Esophagus muscularis mucosa (tissue), 4 donors: ENCODE measurements around the gene MALSU1. TPM values are rescaled to one million over a fixed set of nuclear protein-coding genes. Genes with fewer than 3 reads are reported as not detected.

Source experiments
- DNase-seq: peaks from one replicate; pipeline ENCODE4 v3.0.0-alpha.2; 2017; ENCODE audit errors: extremely low spot score
- H3K27ac ChIP-seq, 4 donors: fragments of 200-600 bp; sonication (generic); replicated peaks in 1 of 4; 1 replicate in 3 of 4; 2 replicates in 1 of 4; pipeline ENCODE4 v1.5.1; 2016 to 2019; ENCODE audit warnings: mild to moderate bottlenecking in 1 of 4
- H3K27me3 ChIP-seq, 4 donors: fragments of 200-600 bp; sonication (generic); one replicate each; pipeline versions ENCODE4 v1.5.1 to v1.6.0; 2016 to 2019
- H3K36me3 ChIP-seq, 4 donors: fragments of 200-600 bp; sonication (generic); one replicate each; pipeline ENCODE4 v1.5.1; 2016 to 2019
- H3K4me1 ChIP-seq, 4 donors: fragments of 200-600 bp; sonication (generic); one replicate each; pipeline ENCODE4 v1.5.1; 2016 to 2019
- H3K4me3 ChIP-seq, 4 donors: fragments of 200-600 bp; sonication (generic); 1 replicate in 2 of 4; 2 replicates in 2 of 4; pipeline ENCODE4 v1.5.1; 2016 to 2019; ENCODE audit warnings: mild to moderate bottlenecking in 4 of 4, moderate library complexity in 1 of 4
- H3K9me3 ChIP-seq, 4 donors: fragments of 200-600 bp; sonication (generic); 1 replicate in 3 of 4; 2 replicates in 1 of 4; pipeline ENCODE4 v1.5.1; 2016 to 2019
- CTCF ChIP-seq, 3 experiments: fragments of 200-600 bp in 2 of 3; fragments of 450-650 bp in 1 of 3; sonication (generic) in 2 of 3; IDR thresholded peaks; one replicate each; pipeline ENCODE4 v1.5.1; 2017 to 2019; ENCODE audit warnings: antibody characterized with exemption in 3 of 3, mild to moderate bottlenecking in 2 of 3, moderate library complexity in 1 of 3
- EP300 ChIP-seq: sonication (generic); formaldehyde crosslinking; IDR thresholded peaks from one replicate; pipeline ENCODE4 v1.6.1; 2017; ENCODE audit warnings: antibody characterized with exemption
- POLR2A ChIP-seq: fragments of 450-650 bp; IDR thresholded peaks from one replicate; pipeline ENCODE4 v1.6.1; 2017; ENCODE audit warnings: antibody characterized with exemption, moderate library complexity, mild to moderate bottlenecking, low read depth
- POLR2AphosphoS5 ChIP-seq, 2 donors: sonication (generic); formaldehyde crosslinking; IDR thresholded peaks; one replicate each; pipeline ENCODE4 v1.6.1; 2017; ENCODE audit warnings: antibody characterized with exemption in 2 of 2
- WGBS: methylation state at CpG from one replicate; pipeline ENCODE4 v1.1.5; 2018; 5-methylcytosine and 5-hydroxymethylcytosine counted together
- intact Hi-C: fragments of 100-400 bp; cut with DNase I; formaldehyde crosslinking; loops from one replicate; pipeline ENCODE4 v1.15.1; 2023
- total RNA-seq, 4 donors: library from RNA; depleted of rRNA; stranded (reverse); fragments of >200 nt; gene quantifications; one replicate each; pipeline versions ENCODE4 v1.1.0 to v1.2.1, GENCODE V29; 2016

The MALSU1 gene
- total RNA-seq, 4 donors from 2014 or later = 39.0 to 74.2 (median 63.3) TPM

- no peak for DNase-seq
- TF ChIP-seq CTCF (IDR thresholded peaks at IDR 0.05) (no peak), POLR2A (no peak), EP300 (no peak), POLR2AphosphoS5 (IDR thresholded peaks at IDR 0.05) (no peak)
- Histone ChIP-seq H3K4me1 (no peaks in the 10 kb centered on the region), H3K27ac (no peak overlapping the region), H3K4me3 (no peak overlapping the region), H3K9me3 (no peaks in the 10 kb centered on the region), H3K27me3 (no peaks in the 10 kb centered on the region), H3K36me3 (no peaks in the 10 kb centered on the region)
- 85% methylated on average over 6 of the region's 6 CpGs for WGBS
- intact Hi-C loops = no loop called here
Observed at GRCh38 chr7:23345601-23346000, 46.5 kb downstream of the MALSU1 start.

GRCh38 chr7:23346316-23346715, 47.2 kb downstream of the MALSU1 start:
- Histone ChIP-seq H3K27me3 (no peaks in the 10 kb centered on the region), H3K27ac (no peak overlapping the region), H3K36me3 (no peaks in the 10 kb centered on the region), H3K4me3 (peak overlapping the region in 1 of 4 donors; percentile 22), H3K9me3 (no peaks in the 10 kb centered on the region), H3K4me1 (no peaks in the 10 kb centered on the region)
- no peak for TF ChIP-seq POLR2A
- TF ChIP-seq POLR2AphosphoS5 (IDR thresholded peaks at IDR 0.05) = no peak
- TF ChIP-seq EP300 = no peak
- no peak for TF ChIP-seq CTCF (IDR thresholded peaks at IDR 0.05)
- 70% methylated on average over 8 of the region's 8 CpGs for WGBS
- intact Hi-C loops = no loop called here
- no peak for DNase-seq

GRCh38 chr7:23347033-23347681, 48.0 kb downstream of the MALSU1 start:
- Histone ChIP-seq H3K4me1 (no peaks in the 10 kb centered on the region), H3K27ac (no peak overlapping the region), H3K27me3 (no peaks in the 10 kb centered on the region), H3K36me3 (no peaks in the 10 kb centered on the region), H3K9me3 (no peaks in the 10 kb centered on the region), H3K4me3 (no peak overlapping the region)
- intact Hi-C loops = no loop called here
- DNase-seq = no peak
- TF ChIP-seq POLR2A (no peak), POLR2AphosphoS5 (IDR thresholded peaks at IDR 0.05) (no peak), CTCF (IDR thresholded peaks at IDR 0.05) (no peak), EP300 (no peak)
- 87% methylated on average over 9 of the region's 9 CpGs for WGBS

GRCh38 chr7:23347682-23348180, 48.6 kb downstream of the MALSU1 start:
- Histone ChIP-seq H3K4me3 (no peak overlapping the region), H3K36me3 (no peaks in the 10 kb centered on the region), H3K9me3 (no peaks in the 10 kb centered on the region), H3K27me3 (no peaks in the 10 kb centered on the region), H3K4me1 (no peaks in the 10 kb centered on the region), H3K27ac (no peak overlapping the region)
- TF ChIP-seq POLR2AphosphoS5 (IDR thresholded peaks at IDR 0.05) (no peak), EP300 (no peak), POLR2A (no peak), CTCF (IDR thresholded peaks at IDR 0.05) (no peak)
- WGBS = 81% methylated on average over 8 of the region's 8 CpGs
- intact Hi-C loops = no loop called here
- DNase-seq = no peak
